Large intestine (tissue), 3 donors: Measurements from ENCODE around the gene CHD6. TPM values are rescaled to one million over a fixed set of nuclear protein-coding genes. Genes with fewer than 3 reads are reported as not detected.

ENCODE experiments used
- DNase-seq, 2 donors: peaks; one replicate each; pipeline versions ENCODE4 v3.0.0 to v3.0.0-alpha.2; 2013
- H3K27ac ChIP-seq: one replicate; pipeline ENCODE4 v1.5.1; 2013; ENCODE audit warnings: low read length
- H3K27me3 ChIP-seq: 2 replicates; pipeline ENCODE4 v1.6.1; 2013; ENCODE audit warnings: low read length; ENCODE audit not compliant: control insufficient read depth, insufficient read depth
- H3K36me3 ChIP-seq: 2 replicates; pipeline ENCODE4 v1.6.1; 2013; ENCODE audit warnings: low read length; ENCODE audit not compliant: control insufficient read depth, insufficient read depth
- H3K4me1 ChIP-seq: one replicate; pipeline ENCODE4 v1.6.1; 2013; ENCODE audit warnings: low read length; ENCODE audit not compliant: control insufficient read depth, insufficient read depth
- H3K4me3 ChIP-seq: one replicate; pipeline ENCODE4 v1.5.1; 2013; ENCODE audit warnings: low read length
- H3K9me3 ChIP-seq: one replicate; pipeline ENCODE4 v1.6.1; 2013; ENCODE audit warnings: mild to moderate bottlenecking, low read depth, low read length, moderate library complexity; ENCODE audit not compliant: control insufficient read depth
- WGBS: methylation state at CpG from one replicate; pipeline ENCODE4 v1.1.5; 2013; ENCODE audit warnings: low lambda C conversion rate; ENCODE audit not compliant: insufficient coverage; 5-methylcytosine and 5-hydroxymethylcytosine counted together
- polyA plus RNA-seq: library from polyadenylated mRNA; unstranded; fragments of 120-200 nt; gene quantifications from one replicate; pipeline ENCODE4 v1.2.1, GENCODE V29; 2013

Gene CHD6
- polyA plus RNA-seq, 1 donor: 24.0 TPM

- H3K36me3 ChIP-seq: peaks cover 4% of the 10 kb centered on the region
- H3K27me3 ChIP-seq: no peaks in the 10 kb centered on the region
- peaks cover 4% of the 10 kb centered on the region for H3K9me3 ChIP-seq
- H3K4me1 ChIP-seq: no peaks in the 10 kb centered on the region
- DNase-seq: no peak
- no peak overlapping the region for H3K4me3 ChIP-seq
- no CpG with 5 or more reads among the region's 2 CpGs for WGBS
- no peak overlapping the region for H3K27ac ChIP-seq
Measured at GRCh38 chr20:41587523-41587922, 30.7 kb downstream of the CHD6 start.

GRCh38 chr20:41586772-41587171 is 31.4 kb downstream of the CHD6 start:
- 80% methylated on average over 1 of the region's 1 CpG for WGBS
- Histone ChIP-seq H3K4me3 (no peak overlapping the region), H3K4me1 (no peaks in the 10 kb centered on the region), H3K9me3 (peaks cover 4% of the 10 kb centered on the region), H3K36me3 (peaks cover 4% of the 10 kb centered on the region), H3K27ac (no peak overlapping the region), H3K27me3 (no peaks in the 10 kb centered on the region)
- no peak for DNase-seq

- DNase-seq: peak; percentile 29 to 53
- H3K9me3 ChIP-seq: no peaks in the 10 kb centered on the region
- peaks cover 20% of the 10 kb centered on the region for H3K4me1 ChIP-seq
- H3K27ac ChIP-seq: peak overlapping the region; percentile 83
- 75% methylated on average over 1 of the region's 2 CpGs for WGBS
- H3K36me3 ChIP-seq: no peaks in the 10 kb centered on the region
- no peaks in the 10 kb centered on the region for H3K27me3 ChIP-seq
- H3K4me3 ChIP-seq: no peak overlapping the region
Measured at GRCh38 chr20:41580350-41580749, 37.8 kb downstream of the CHD6 start.

GRCh38 chr20:41577129-41578009 is 40.8 kb downstream of the CHD6 start:
- peaks cover 20% of the 10 kb centered on the region for H3K4me1 ChIP-seq
- 60% methylated on average over 1 of the region's 6 CpGs for WGBS

GRCh38 chr20:41575412-41575811 is 42.8 kb downstream of the CHD6 start:
- peaks cover 23% of the 10 kb centered on the region for H3K4me1 ChIP-seq

More at GRCh38 chr20:41577129-41578009, 40.8 kb downstream of the CHD6 start:
- Histone ChIP-seq H3K27me3 (no peaks in the 10 kb centered on the region), H3K36me3 (no peaks in the 10 kb centered on the region), H3K4me3 (no peak overlapping the region), H3K27ac (peak overlapping the region; percentile 53), H3K9me3 (no peaks in the 10 kb centered on the region)
- DNase-seq: peak; percentile 58 to 82

GRCh38 chr20:41574802-41575389 is 43.3 kb downstream of the CHD6 start:
- DNase-seq: no peak
- H3K4me3 ChIP-seq: no peak overlapping the region
- no peaks in the 10 kb centered on the region for H3K27me3 ChIP-seq
- WGBS: 100% methylated on average over 1 of the region's 7 CpGs
- peaks cover 20% of the 10 kb centered on the region for H3K4me1 ChIP-seq
- no peak overlapping the region for H3K27ac ChIP-seq
- H3K9me3 ChIP-seq: no peaks in the 10 kb centered on the region
- H3K36me3 ChIP-seq: no peaks in the 10 kb centered on the region

More at GRCh38 chr20:41575412-41575811, 42.8 kb downstream of the CHD6 start:
- H3K27me3 ChIP-seq: no peaks in the 10 kb centered on the region
- WGBS: 100% methylated on average over 1 of the region's 3 CpGs
- H3K27ac ChIP-seq: no peak overlapping the region
- H3K36me3 ChIP-seq: no peaks in the 10 kb centered on the region
- DNase-seq: no peak
- no peaks in the 10 kb centered on the region for H3K9me3 ChIP-seq
- no peak overlapping the region for H3K4me3 ChIP-seq

- Histone ChIP-seq H3K27ac (no peak overlapping the region), H3K9me3 (no peaks in the 10 kb centered on the region), H3K27me3 (no peaks in the 10 kb centered on the region), H3K4me3 (no peak overlapping the region), H3K36me3 (no peaks in the 10 kb centered on the region), H3K4me1 (peaks cover 13% of the 10 kb centered on the region)
- no CpG with 5 or more reads among the region's 2 CpGs for WGBS
- no peak for DNase-seq
Measured at GRCh38 chr20:41573955-41574354, 44.2 kb downstream of the CHD6 start.

GRCh38 chr20:41572010-41572572 is 46.1 kb downstream of the CHD6 start:
- Histone ChIP-seq H3K4me3 (no peak overlapping the region), H3K9me3 (no peaks in the 10 kb centered on the region), H3K27ac (no peak overlapping the region), H3K27me3 (no peaks in the 10 kb centered on the region), H3K4me1 (peaks cover 11% of the 10 kb centered on the region), H3K36me3 (no peaks in the 10 kb centered on the region)
- WGBS: no CpG with 5 or more reads among the region's 3 CpGs
- peak in 1 of 2 donors; percentile 24 for DNase-seq

GRCh38 chr20:41571006-41571405 is 47.2 kb downstream of the CHD6 start:
- Histone ChIP-seq H3K4me1 (peaks cover 5% of the 10 kb centered on the region), H3K27ac (no peak overlapping the region), H3K9me3 (no peaks in the 10 kb centered on the region), H3K36me3 (no peaks in the 10 kb centered on the region), H3K27me3 (no peaks in the 10 kb centered on the region), H3K4me3 (no peak overlapping the region)
- no peak for DNase-seq
- WGBS: 62% methylated on average over 2 of the region's 2 CpGs

GRCh38 chr20:41570557-41570956 is 47.6 kb downstream of the CHD6 start:
- no peak for DNase-seq
- no peaks in the 10 kb centered on the region for H3K27me3 ChIP-seq
- H3K4me3 ChIP-seq: no peak overlapping the region
- H3K27ac ChIP-seq: no peak overlapping the region
- peaks cover 5% of the 10 kb centered on the region for H3K4me1 ChIP-seq
- no peaks in the 10 kb centered on the region for H3K36me3 ChIP-seq
- no peaks in the 10 kb centered on the region for H3K9me3 ChIP-seq
